ENCODE results near the gene ACRBP. TPM values are rescaled to one million over a fixed set of nuclear protein-coding genes. Genes with fewer than 3 reads are reported as not detected.

ACRBP gene
- total RNA-seq, 1 experiment from 2014 or later: 0.54 TPM

- no peak overlapping the region for H3K27ac ChIP-seq (ENCODE audit: low read length)
- H3K4me3 ChIP-seq (ENCODE audit: low read depth in 2 of 2, low read length in 2 of 2): no peak overlapping the region
- H3K27me3 ChIP-seq (ENCODE audit: control insufficient read depth, insufficient read depth, low read length): no peaks in the 10 kb centered on the region
- H3K36me3 ChIP-seq (ENCODE audit: control insufficient read depth, insufficient read depth, low read length): no peaks in the 10 kb centered on the region
- CTCF ChIA-PET: no interaction called here
- no peaks in the 10 kb centered on the region for H3K4me1 ChIP-seq (ENCODE audit: control insufficient read depth, insufficient read depth, low read length)
- no peak for TF ChIP-seq SIN3A (IDR thresholded peaks at IDR 0.05; ENCODE audit: borderline replicate concordance, insufficient read depth, low read depth, low read length)
- TF ChIP-seq REST (IDR thresholded peaks at IDR 0.05; ENCODE audit: insufficient read depth in 1 of 2, low read depth in 2 of 2, low read length in 1 of 2): no peak
- TF ChIP-seq POLR2AphosphoS5 (IDR thresholded peaks at IDR 0.05; ENCODE audit: low read depth, low read length): no peak
- no peak for TF ChIP-seq TCF7L2 (IDR thresholded peaks at IDR 0.05; ENCODE audit: low read depth, low read length)
- TF ChIP-seq CTCF (IDR thresholded peaks at IDR 0.05): no peak
- in situ Hi-C loops (cut with HindIII; ENCODE audit: low pct_unique_long_range_greater_than_20kb, low sequenced_read_pairs): no loop called here
- intact Hi-C loops (cut with micrococcal nuclease; ENCODE audit: unreplicated experiment): no loop called here
- BruUV-seq (replicated peaks): no TSS peak
- DNase-seq (ENCODE audit: low read depth, low spot score) (no peak), ATAC-seq (no peak)
- H3K9me3 ChIP-seq (ENCODE audit: control insufficient read depth, insufficient read depth, low read depth, low read length): peaks cover 3% of the 10 kb centered on the region; the same call in 1 of the 2 replicates
- POLR2A ChIA-PET: no interaction called here
These were observed 3.5 kb downstream of the ACRBP start for GRCh38 chr12:6643569-6644256.

- ATAC-seq: no peak
- POLR2A ChIA-PET: interaction anchor here (0.6 kb wide), 1 partner anchor 13 kb away, joined by 4 read pairs; no protein-coding TSS in a partner anchor
- in situ Hi-C loops (cut with HindIII; ENCODE audit: low pct_unique_long_range_greater_than_20kb, low sequenced_read_pairs): no loop called here
These were observed 6.1 kb downstream of the ACRBP start for GRCh38 chr12:6641131-6641530.

More at GRCh38 chr12:6641131-6641530, 6.1 kb downstream of the ACRBP start:
- no TSS peak for BruUV-seq (replicated peaks)
- no peak for DNase-seq (ENCODE audit: low read depth, low spot score)
- Histone ChIP-seq H3K9me3 (ENCODE audit: control insufficient read depth, insufficient read depth, low read depth, low read length) (peaks cover 3% of the 10 kb centered on the region; the same call in 1 of the 2 replicates), H3K36me3 (ENCODE audit: control insufficient read depth, insufficient read depth, low read length) (no peaks in the 10 kb centered on the region), H3K4me1 (ENCODE audit: control insufficient read depth, insufficient read depth, low read length) (no peaks in the 10 kb centered on the region), H3K27me3 (ENCODE audit: control insufficient read depth, insufficient read depth, low read length) (no peaks in the 10 kb centered on the region), H3K27ac (ENCODE audit: low read length) (no peak overlapping the region), H3K4me3 (ENCODE audit: low read depth in 2 of 2, low read length in 2 of 2) (no peak overlapping the region)
- CTCF ChIA-PET: no interaction called here
- no peak for TF ChIP-seq POLR2AphosphoS5 (IDR thresholded peaks at IDR 0.05; ENCODE audit: low read depth, low read length)
- TF ChIP-seq CTCF (IDR thresholded peaks at IDR 0.05): no peak
- TF ChIP-seq REST (IDR thresholded peaks at IDR 0.05; ENCODE audit: insufficient read depth in 1 of 2, low read depth in 2 of 2, low read length in 1 of 2): no peak
- TF ChIP-seq TCF7L2 (IDR thresholded peaks at IDR 0.05; ENCODE audit: low read depth, low read length): no peak
- TF ChIP-seq SIN3A (IDR thresholded peaks at IDR 0.05; ENCODE audit: borderline replicate concordance, insufficient read depth, low read depth, low read length): no peak
- intact Hi-C loops (cut with micrococcal nuclease; ENCODE audit: unreplicated experiment): no loop called here

Data from Panc1 (cell line).